OCI-LY3 (cell line): ENCODE measurements around the gene ZNF438.
"Not testable (repeated sequence)": the region's sequence is repeated elsewhere in the genome, so short reads cannot be mapped to it uniquely, and the experiment has no call there.

Experiments
- CTCF ChIP-seq: fragments of 200-600, 300-600 bp; sonication (generic); IDR thresholded peaks from 2 replicates; pipeline ENCODE4 v1.5.1; 2014; ENCODE audit warnings: antibody characterized with exemption, low read length, low read depth
- EZH2phosphoT487 ChIP-seq: fragments of 200-600 bp; shearing (Covaris generic); IDR thresholded peaks from 2 replicates; pipeline ENCODE4 v1.6.1; 2018; ENCODE audit warnings: antibody characterized with exemption, mixed run types, low read depth

GRCh38 chr10:30929311-30929729 is 102.3 kb downstream of the ZNF438 start:
- TF ChIP-seq CTCF, EZH2phosphoT487: not testable (repeated sequence)
